GM06990 (cell line): Measurements from ENCODE around the gene RIOK2.
"Not testable (repeated sequence)": the region's sequence is repeated elsewhere in the genome, so short reads cannot be mapped to it uniquely, and the experiment has no call there.

Source experiments
- DNase-seq: peaks from one replicate; pipeline ENCODE4 v3.0.0-alpha.2; 2011; ENCODE audit not compliant: insufficient read length; ENCODE audit errors: extremely low read depth
- H3K27me3 ChIP-seq: replicated peaks from 2 replicates; pipeline ENCODE4 v1.6.0; 2011; ENCODE audit warnings: low read length; ENCODE audit not compliant: control insufficient read depth, insufficient read depth
- H3K36me3 ChIP-seq: 2 replicates; pipeline ENCODE4 v1.5.1; 2011; ENCODE audit warnings: low read length; ENCODE audit not compliant: control insufficient read depth, insufficient read depth
- H3K4me3 ChIP-seq: replicated peaks from 2 replicates; pipeline ENCODE4 v1.5.1; 2011; ENCODE audit warnings: low read depth, mild to moderate bottlenecking, control low read depth, low read length
- CTCF ChIP-seq: IDR thresholded peaks from 2 replicates; pipeline ENCODE4 v1.5.1; 2011; ENCODE audit warnings: low read length, control low read depth, mild to moderate bottlenecking, inconsistent platforms; ENCODE audit not compliant: insufficient read depth, poor library complexity, severe bottlenecking

Gene RIOK2

GRCh38 chr5:97193355-97193688 lies 10.3 kb upstream of the RIOK2 start:
- DNase-seq = no peak
- TF ChIP-seq CTCF = no peak
- Histone ChIP-seq H3K4me3 (no peak overlapping the region), H3K36me3 (no peaks in the 10 kb centered on the region), H3K27me3 (no peaks in the 10 kb centered on the region)

GRCh38 chr5:97192580-97193354 lies 9.7 kb upstream of the RIOK2 start:
- Histone ChIP-seq H3K4me3 (peak overlapping the region; percentile 20; the same call in 1 of the 2 replicates), H3K36me3 (no peaks in the 10 kb centered on the region), H3K27me3 (no peaks in the 10 kb centered on the region)
- no peak for TF ChIP-seq CTCF
- DNase-seq = peak; percentile 31

- no peak for DNase-seq
- Histone ChIP-seq H3K27me3 (no peaks in the 10 kb centered on the region), H3K4me3 (no peak overlapping the region), H3K36me3 (no peaks in the 10 kb centered on the region)
- TF ChIP-seq CTCF = no peak
These were observed 8.8 kb upstream of the RIOK2 start for GRCh38 chr5:97191893-97192292.

GRCh38 chr5:97189523-97189922 lies 6.5 kb upstream of the RIOK2 start:
- H3K36me3 ChIP-seq, DNase-seq, H3K4me3 ChIP-seq, H3K27me3 ChIP-seq: not testable (repeated sequence)

GRCh38 chr5:97183930-97184213 lies 825 bp upstream of the RIOK2 start:
- Histone ChIP-seq H3K27me3 (no peaks in the 10 kb centered on the region), H3K4me3 (peak overlapping the region; percentile 90), H3K36me3 (no peaks in the 10 kb centered on the region)
- DNase-seq = no peak
- no peak for TF ChIP-seq CTCF

GRCh38 chr5:97182571-97183099 lies 412 bp downstream of the RIOK2 start:
- Histone ChIP-seq H3K4me3 (peak overlapping the region; percentile 90), H3K27me3 (no peaks in the 10 kb centered on the region), H3K36me3 (peaks cover 3% of the 10 kb centered on the region)
- no peak for DNase-seq
- TF ChIP-seq CTCF = no peak
